OCI-LY3 (cell line): ENCODE measurements around the gene CPAMD8.

Experiments used
- H2AFZ ChIP-seq: fragments of 200-600, 300-600 bp; shearing (Covaris generic); 2 replicates; pipeline ENCODE4 v1.6.0; 2014; ENCODE audit warnings: antibody characterized with exemption, low read depth, low read length
- H3K27ac ChIP-seq: fragments of 200-600, 300-600 bp; sonication (generic); 2 replicates; pipeline ENCODE4 v1.5.1; 2014; ENCODE audit warnings: mild to moderate bottlenecking, low read length, moderate library complexity, mixed read lengths
- H3K27me3 ChIP-seq: fragments of 200-600, 300-600 bp; sonication (generic); 2 replicates; pipeline ENCODE4 v1.6.1; 2014; ENCODE audit warnings: low read depth, low read length, mixed read lengths
- H3K36me3 ChIP-seq: fragments of 200-600, 300-600 bp; sonication (generic); replicated peaks from 2 replicates; pipeline ENCODE3; 2014; ENCODE audit warnings: low read depth, low read length, mixed read lengths
- H3K4me1 ChIP-seq: fragments of 300-600, 200-600 bp; sonication (generic); 2 replicates; pipeline ENCODE4 v1.6.1; 2014; ENCODE audit warnings: low read length, mixed read lengths
- H3K4me2 ChIP-seq: fragments of 200-600, 300-600 bp; sonication (generic); 2 replicates; pipeline ENCODE4 v1.6.1; 2014; ENCODE audit warnings: low read length, mixed read lengths
- H3K4me3 ChIP-seq: fragments of 300-600, 200-600 bp; sonication (generic); 2 replicates; pipeline ENCODE4 v1.5.1; 2014; ENCODE audit warnings: antibody characterized with exemption, mild to moderate bottlenecking, low read length, moderate library complexity
- H3K79me2 ChIP-seq: fragments of 300-600, 200-600 bp; shearing (Covaris generic); 2 replicates; pipeline ENCODE4 v1.6.1; 2014; ENCODE audit warnings: mild to moderate bottlenecking, low read length, mixed read lengths
- H3K9ac ChIP-seq: fragments of 300-600, 200-600 bp; shearing (Covaris generic); 2 replicates; pipeline ENCODE4 v1.6.0; 2014; ENCODE audit warnings: mild to moderate bottlenecking, low read length, moderate library complexity
- H3K9me3 ChIP-seq: fragments of 200-600, 300-600 bp; shearing (Covaris generic); 2 replicates; pipeline ENCODE4 v1.6.1; 2014; ENCODE audit warnings: low read length, mixed read lengths; ENCODE audit not compliant: insufficient read depth
- H4K20me1 ChIP-seq: fragments of 200-600, 300-600 bp; sonication (generic); 2 replicates; pipeline ENCODE4 v1.6.1; 2016; ENCODE audit warnings: low read length, mixed read lengths; ENCODE audit not compliant: insufficient read depth
- CTCF ChIP-seq: fragments of 200-600, 300-600 bp; sonication (generic); IDR thresholded peaks from 2 replicates; pipeline ENCODE4 v1.5.1; 2014; ENCODE audit warnings: antibody characterized with exemption, low read length, low read depth
- EZH2phosphoT487 ChIP-seq: fragments of 200-600 bp; shearing (Covaris generic); IDR thresholded peaks from 2 replicates; pipeline ENCODE4 v1.6.1; 2018; ENCODE audit warnings: antibody characterized with exemption, mixed run types, low read depth

The CPAMD8 gene

GRCh38 chr19:16883522-16883921, 143.1 kb downstream of the CPAMD8 start:
- no peak overlapping the region for H3K27ac ChIP-seq
- H3K79me2 ChIP-seq = no peaks in the 10 kb centered on the region
- H3K36me3 ChIP-seq = peaks cover 25% of the 10 kb centered on the region
- no peaks in the 10 kb centered on the region for H3K9me3 ChIP-seq
- TF ChIP-seq CTCF (no peak), EZH2phosphoT487 (no peak)
- H3K9ac ChIP-seq = no peak overlapping the region
- no peak overlapping the region for H3K4me3 ChIP-seq
- no peak overlapping the region for H2AFZ ChIP-seq
- no peaks in the 10 kb centered on the region for H3K4me1 ChIP-seq
- H3K4me2 ChIP-seq = no peak overlapping the region
- no peaks in the 10 kb centered on the region for H4K20me1 ChIP-seq
- H3K27me3 ChIP-seq = no peaks in the 10 kb centered on the region

GRCh38 chr19:16882146-16882545, 144.5 kb downstream of the CPAMD8 start:
- Histone ChIP-seq H2AFZ (no peak overlapping the region), H3K27ac (no peak overlapping the region), H3K4me2 (no peak overlapping the region), H3K27me3 (no peaks in the 10 kb centered on the region), H3K79me2 (no peaks in the 10 kb centered on the region), H4K20me1 (no peaks in the 10 kb centered on the region), H3K4me1 (no peaks in the 10 kb centered on the region), H3K4me3 (no peak overlapping the region), H3K36me3 (peaks cover 32% of the 10 kb centered on the region), H3K9me3 (no peaks in the 10 kb centered on the region), H3K9ac (no peak overlapping the region)
- TF ChIP-seq CTCF = no peak
- no peak for TF ChIP-seq EZH2phosphoT487

GRCh38 chr19:16880884-16881554, 145.6 kb downstream of the CPAMD8 start:
- no peak overlapping the region for H3K27ac ChIP-seq
- no peaks in the 10 kb centered on the region for H3K79me2 ChIP-seq
- no peaks in the 10 kb centered on the region for H4K20me1 ChIP-seq
- H3K4me2 ChIP-seq = no peak overlapping the region
- no peaks in the 10 kb centered on the region for H3K27me3 ChIP-seq
- no peak overlapping the region for H3K9ac ChIP-seq
- H3K9me3 ChIP-seq = no peaks in the 10 kb centered on the region
- no peaks in the 10 kb centered on the region for H3K4me1 ChIP-seq
- H2AFZ ChIP-seq = no peak overlapping the region
- TF ChIP-seq CTCF = no peak
- no peak for TF ChIP-seq EZH2phosphoT487
- no peak overlapping the region for H3K4me3 ChIP-seq
- H3K36me3 ChIP-seq = peaks cover 36% of the 10 kb centered on the region

GRCh38 chr19:16878181-16878965, 148.2 kb downstream of the CPAMD8 start:
- no peak overlapping the region for H3K9ac ChIP-seq
- H4K20me1 ChIP-seq = 0 out of 2 replicates have a peak, but pooled peaks cover 5% of the 10 kb centered on the region
- no peaks in the 10 kb centered on the region for H3K27me3 ChIP-seq
- peaks cover 44% of the 10 kb centered on the region for H3K36me3 ChIP-seq
- no peak overlapping the region for H3K4me3 ChIP-seq
- no peak overlapping the region for H2AFZ ChIP-seq
- no peaks in the 10 kb centered on the region for H3K4me1 ChIP-seq
- no peak overlapping the region for H3K27ac ChIP-seq
- H3K79me2 ChIP-seq = peaks cover 11% of the 10 kb centered on the region
- no peaks in the 10 kb centered on the region for H3K9me3 ChIP-seq
- no peak overlapping the region for H3K4me2 ChIP-seq
- TF ChIP-seq EZH2phosphoT487 = no peak
